ENCODE measurements around the gene TRAPPC4.

GRCh38 chr11:119052163-119052814 lies 33.7 kb downstream of the TRAPPC4 start:
- no peak for TF ChIP-seq CTCF (IDR thresholded peaks at IDR 0.05; ENCODE audit: insufficient read depth, low read length)
- TF ChIP-seq GABPA (IDR thresholded peaks at IDR 0.05; ENCODE audit: low read depth) = no peak
- TF ChIP-seq REST (IDR thresholded peaks at IDR 0.05; ENCODE audit: insufficient replicate concordance, low read depth) = no peak
- TF ChIP-seq POLR2AphosphoS5 (IDR thresholded peaks at IDR 0.05; ENCODE audit: low read depth) = no peak
- no peak for TF ChIP-seq SPI1 (IDR thresholded peaks at IDR 0.05; ENCODE audit: borderline replicate concordance, low read depth)

All from HL-60 (cell line).